Transverse colon (tissue), 4 donors: Measurements from ENCODE around the gene MGME1. TPM values are rescaled to one million over a fixed set of nuclear protein-coding genes. Genes with fewer than 3 reads are reported as not detected.
"Not testable (repeated sequence)": the region's sequence is repeated elsewhere in the genome, so short reads cannot be mapped to it uniquely, and the experiment has no call there.

Source experiments
- DNase-seq: peaks from one replicate; pipeline ENCODE4 v3.0.0-alpha.2; 2019
- H3K27ac ChIP-seq, 4 donors: fragments of 200-600 bp; sonication (generic); 2 replicates each; pipeline ENCODE4 v1.5.1; 2016 to 2018; ENCODE audit warnings: inconsistent platforms in 4 of 4
- H3K27me3 ChIP-seq: fragments of 200-600 bp; sonication (generic); 2 replicates; pipeline ENCODE4 v1.5.1; 2017; ENCODE audit warnings: inconsistent platforms
- H3K36me3 ChIP-seq, 4 donors: fragments of 200-600 bp; sonication (generic); 2 replicates each; pipeline ENCODE4 v1.5.1; 2017 to 2019; ENCODE audit warnings: inconsistent platforms in 4 of 4
- H3K4me1 ChIP-seq, 4 donors: fragments of 200-600 bp; sonication (generic); 2 replicates each; pipeline ENCODE4 v1.5.1; 2017 to 2020; ENCODE audit warnings: inconsistent platforms in 4 of 4
- H3K4me3 ChIP-seq, 4 donors: fragments of 200-600 bp; sonication (generic); 1 replicate in 1 of 4; 2 replicates in 3 of 4; pipeline versions ENCODE4 v1.5.1 to v1.6.1; 2017 to 2019; ENCODE audit warnings: inconsistent platforms in 4 of 4
- H3K9me3 ChIP-seq, 2 donors: fragments of 200-600 bp; sonication (generic); 2 replicates each; pipeline ENCODE4 v1.5.1; 2017 to 2019; ENCODE audit warnings: inconsistent platforms in 2 of 2
- EP300 ChIP-seq: sonication (generic); formaldehyde crosslinking; IDR thresholded peaks from one replicate; pipeline ENCODE4 v1.6.1; 2017; ENCODE audit warnings: antibody characterized with exemption, low read depth
- POLR2A ChIP-seq: fragments of 450-650 bp; IDR thresholded peaks from one replicate; pipeline ENCODE4 v1.6.1; 2016; ENCODE audit warnings: antibody characterized with exemption, mild to moderate bottlenecking, moderate library complexity
- POLR2AphosphoS5 ChIP-seq, 3 donors: sonication (generic); formaldehyde crosslinking; IDR thresholded peaks; one replicate each; pipeline ENCODE4 v1.6.1; 2016; ENCODE audit warnings: antibody characterized with exemption in 3 of 3
- WGBS, 2 donors: methylation state at CpG; one replicate each; pipeline ENCODE4 v1.1.5; 2018; ENCODE audit warnings: low coverage in 1 of 2; 5-methylcytosine and 5-hydroxymethylcytosine counted together
- in situ Hi-C, 4 donors: fragments of 200-750 bp; cut with MboI; loops; one replicate each; pipeline versions ENCODE4 v1.15.0 to v1.15.1; 2017; ENCODE audit warnings: low sequenced_read_pairs in 3 of 4, low pct_ligation_motif_present in 1 of 4, low pct_unique_long_range_greater_than_20kb in 1 of 4
- intact Hi-C: fragments of 100-400 bp; cut with DNase I; formaldehyde crosslinking; loops from one replicate; pipeline ENCODE4 v1.15.1; 2023; ENCODE audit warnings: low total_unique reads
- total RNA-seq, 4 donors: library from RNA; depleted of rRNA; stranded (reverse); fragments of >200 nt; gene quantifications; one replicate each; pipeline ENCODE4 v1.1.0, GENCODE V29; 2016
- TF ChIP-seq, protein P1 (sequence below), 5 experiments: fragments of 200-600 bp in 3 of 5; fragments of 450-650 bp in 2 of 5; sonication (generic) in 3 of 5; IDR thresholded peaks; 1 replicate in 2 of 5; 2 replicates in 3 of 5; pipeline ENCODE4 v1.5.1; 2016 to 2017; ENCODE audit warnings: antibody characterized with exemption in 5 of 5, inconsistent platforms in 3 of 5, mild to moderate bottlenecking in 2 of 5, moderate library complexity in 1 of 5

Gene MGME1
- total RNA-seq, 4 donors from 2014 or later = 4.1 to 18.8 (median 14.3) TPM

DNA sequence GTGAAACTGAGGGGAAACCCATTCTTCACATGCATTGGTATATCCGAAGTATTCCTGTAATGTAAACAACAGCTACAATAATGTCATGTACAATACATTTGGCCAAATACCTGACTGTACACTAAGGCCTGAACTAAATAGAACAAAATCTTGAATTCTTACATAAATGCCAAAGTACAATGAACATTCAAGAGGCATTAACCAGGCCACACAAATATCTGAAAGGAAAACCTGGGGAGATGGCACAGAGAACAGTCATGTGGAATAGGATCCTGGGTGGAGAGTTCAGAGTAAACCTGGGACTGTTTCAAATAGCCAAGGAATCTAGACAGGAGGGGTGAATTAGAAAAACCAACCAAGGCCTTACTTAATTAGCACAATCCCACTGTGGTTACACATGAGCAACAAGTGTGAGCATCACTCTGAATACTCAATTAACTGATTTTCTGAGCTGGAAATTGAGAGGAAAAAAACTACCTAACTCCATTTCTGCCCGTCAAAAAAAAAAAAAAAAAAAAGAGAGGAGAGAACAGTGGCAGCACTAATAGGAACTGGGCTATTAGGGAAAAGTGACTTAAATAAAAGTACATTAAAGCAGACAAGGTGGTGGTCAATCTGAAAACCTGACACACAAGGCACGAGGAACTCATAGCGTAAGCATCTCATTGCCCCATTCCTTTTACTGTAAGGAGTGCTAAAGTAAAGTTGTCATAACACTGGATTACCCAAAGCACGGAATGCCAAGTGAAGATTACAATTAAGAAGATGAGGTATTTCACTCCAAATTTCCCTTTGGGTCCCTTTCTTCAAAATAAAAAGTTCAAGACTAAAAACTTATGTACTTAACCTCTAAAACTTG, 11.1 kb upstream of the MGME1 start:
- in situ Hi-C loops (no loop called here), intact Hi-C loops (no loop called here)
- H3K9me3 ChIP-seq = no peaks in the 10 kb centered on the region
- WGBS, 2 donors = 23 to 25% methylated on average over 4 to 5 of the region's 5 CpGs
- peaks cover 0 to 20% (median 9%) of the 10 kb centered on the region in 4 donors for H3K36me3 ChIP-seq
- DNase-seq = no peak
- no peaks in the 10 kb centered on the region for H3K27me3 ChIP-seq
- H3K4me3 ChIP-seq = no peak overlapping the region
- TF ChIP-seq, protein P1, sequence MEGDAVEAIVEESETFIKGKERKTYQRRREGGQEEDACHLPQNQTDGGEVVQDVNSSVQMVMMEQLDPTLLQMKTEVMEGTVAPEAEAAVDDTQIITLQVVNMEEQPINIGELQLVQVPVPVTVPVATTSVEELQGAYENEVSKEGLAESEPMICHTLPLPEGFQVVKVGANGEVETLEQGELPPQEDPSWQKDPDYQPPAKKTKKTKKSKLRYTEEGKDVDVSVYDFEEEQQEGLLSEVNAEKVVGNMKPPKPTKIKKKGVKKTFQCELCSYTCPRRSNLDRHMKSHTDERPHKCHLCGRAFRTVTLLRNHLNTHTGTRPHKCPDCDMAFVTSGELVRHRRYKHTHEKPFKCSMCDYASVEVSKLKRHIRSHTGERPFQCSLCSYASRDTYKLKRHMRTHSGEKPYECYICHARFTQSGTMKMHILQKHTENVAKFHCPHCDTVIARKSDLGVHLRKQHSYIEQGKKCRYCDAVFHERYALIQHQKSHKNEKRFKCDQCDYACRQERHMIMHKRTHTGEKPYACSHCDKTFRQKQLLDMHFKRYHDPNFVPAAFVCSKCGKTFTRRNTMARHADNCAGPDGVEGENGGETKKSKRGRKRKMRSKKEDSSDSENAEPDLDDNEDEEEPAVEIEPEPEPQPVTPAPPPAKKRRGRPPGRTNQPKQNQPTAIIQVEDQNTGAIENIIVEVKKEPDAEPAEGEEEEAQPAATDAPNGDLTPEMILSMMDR (IDR thresholded peaks at IDR 0.05) = no peak
- TF ChIP-seq POLR2A = no peak
- H3K4me1 ChIP-seq = peaks cover 46 to 84% (median 68%) of the 10 kb centered on the region in 4 donors
- peak overlapping the region; percentile 77 to 100 (median 99) for H3K27ac ChIP-seq

DNA sequence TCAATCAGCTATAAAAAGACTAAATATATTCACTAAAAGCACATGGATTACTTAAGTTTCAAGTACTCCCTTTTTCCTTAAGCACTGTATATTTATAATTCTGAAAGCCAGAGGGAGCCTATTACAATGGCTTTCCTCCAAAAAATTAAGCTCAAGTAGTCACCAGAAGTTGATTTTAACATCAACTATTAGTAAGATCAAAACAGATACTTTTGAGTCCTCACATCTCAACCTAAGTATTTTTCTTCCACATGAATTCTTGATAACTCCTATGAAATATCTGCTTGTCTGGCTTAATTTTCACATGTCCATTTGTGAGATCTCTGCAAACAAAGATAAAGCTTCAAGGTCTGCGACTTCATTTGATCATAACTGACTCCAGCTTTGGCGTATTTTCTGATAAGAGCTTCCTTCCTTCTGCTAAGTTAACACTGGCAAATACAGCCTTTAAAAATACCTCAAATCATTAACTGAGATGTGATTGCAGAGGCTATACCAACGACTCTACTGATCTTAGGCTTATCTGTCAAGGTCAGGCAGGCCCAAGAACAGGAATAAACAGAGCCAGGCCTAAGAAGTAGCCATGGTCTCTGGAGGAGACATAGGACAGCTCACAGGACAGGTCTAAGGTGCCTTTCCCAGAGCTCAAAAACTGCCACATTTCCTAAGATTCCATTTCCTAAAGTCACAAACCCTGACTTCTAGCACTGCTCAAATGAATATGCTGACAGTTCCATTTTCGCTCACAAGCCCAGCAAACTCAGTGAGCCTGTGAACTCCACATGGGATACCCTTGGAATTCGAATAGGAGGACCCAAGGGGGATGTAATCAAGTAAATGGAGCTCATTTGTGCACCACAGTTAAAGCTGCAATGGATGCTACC, 10.2 kb upstream of the MGME1 start:
- in situ Hi-C loops (no loop called here), intact Hi-C loops (no loop called here)
- Histone ChIP-seq H3K4me3 (no peak overlapping the region), H3K9me3 (no peaks in the 10 kb centered on the region), H3K27me3 (no peaks in the 10 kb centered on the region), H3K4me1 (peaks cover 49 to 93% (median 77%) of the 10 kb centered on the region in 4 donors), H3K27ac (peak overlapping the region; percentile 77 to 100 (median 99)), H3K36me3 (peaks cover 0 to 12% (median 5%) of the 10 kb centered on the region in 4 donors)
- DNase-seq = no peak
- TF ChIP-seq POLR2AphosphoS5 (IDR thresholded peaks at IDR 0.05) (no peak), POLR2A (peak; percentile 11)
- WGBS, 2 donors = 10 to 38% methylated on average over 3 to 5 of the region's 5 CpGs

DNA sequence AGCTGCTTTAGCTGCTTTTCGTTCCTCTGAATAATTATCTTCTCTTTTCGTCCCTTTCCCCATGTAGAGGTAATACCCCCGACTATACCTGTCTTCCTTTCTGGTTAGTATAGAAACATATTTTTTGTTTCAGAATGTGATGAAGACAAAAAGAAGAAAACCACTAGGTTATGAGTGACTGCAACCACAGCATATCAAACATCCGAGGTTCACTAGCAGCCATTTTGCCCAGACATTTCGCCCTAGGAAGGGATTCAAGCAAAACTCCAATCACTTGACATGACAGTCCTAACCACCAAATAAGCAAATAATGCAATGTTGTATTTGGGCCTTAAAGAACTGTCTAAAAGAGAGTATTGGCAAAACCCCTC, 9.6 kb upstream of the MGME1 start:
- Histone ChIP-seq H3K4me3 (no peak overlapping the region), H3K9me3 (no peaks in the 10 kb centered on the region), H3K36me3 (peaks cover 0 to 6% (median 2%) of the 10 kb centered on the region in 4 donors), H3K27ac (peak overlapping the region; percentile 77 to 100 (median 99)), H3K4me1 (peaks cover 51 to 97% (median 83%) of the 10 kb centered on the region in 4 donors), H3K27me3 (no peaks in the 10 kb centered on the region)
- in situ Hi-C loops (no loop called here), intact Hi-C loops (no loop called here)
- TF ChIP-seq POLR2A (no peak), EP300 (no peak), POLR2AphosphoS5 (IDR thresholded peaks at IDR 0.05) (no peak)
- TF ChIP-seq, protein P1 (IDR thresholded peaks at IDR 0.05) = no peak
- WGBS, 2 donors = 55 to 63% methylated on average over 3 to 5 of the region's 5 CpGs
- no peak for DNase-seq

DNA sequence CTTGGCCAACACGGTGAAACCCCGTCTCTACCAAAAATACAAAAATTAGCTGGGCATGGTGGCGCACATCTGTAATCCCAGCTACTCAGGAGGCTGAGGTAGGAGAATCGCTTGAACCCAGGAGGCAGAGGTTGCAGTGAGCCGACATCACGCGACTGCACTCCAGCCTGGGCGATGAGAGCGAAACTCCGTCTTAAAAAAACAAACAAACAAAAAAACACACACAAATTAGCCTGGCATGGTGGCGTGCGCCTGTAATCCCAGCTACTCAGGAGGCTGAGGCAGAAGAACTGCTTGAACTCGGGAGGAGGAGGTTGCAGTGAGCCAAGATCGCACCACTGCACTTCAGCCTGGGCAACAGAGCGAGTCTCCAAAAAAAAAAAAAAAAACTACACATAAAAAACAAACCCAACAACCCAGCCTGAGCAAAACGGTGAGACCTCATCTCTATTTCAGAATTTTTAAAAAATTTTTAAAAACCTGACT, 8.4 kb upstream of the MGME1 start:
- intact Hi-C loops, H3K36me3 ChIP-seq, H3K9me3 ChIP-seq, H3K27me3 ChIP-seq, H3K4me3 ChIP-seq, DNase-seq, in situ Hi-C loops: not testable (repeated sequence)
- Histone ChIP-seq H3K27ac (peak overlapping the region; percentile 77 to 100 (median 99)), H3K4me1 (peaks cover 63 to 98% (median 85%) of the 10 kb centered on the region in 4 donors)
- WGBS, 2 donors = 79 to 83% methylated on average over 14 to 16 of the region's 16 CpGs
